ENCODE data around the gene PRSS57. TPM values are rescaled to one million over a fixed set of nuclear protein-coding genes. Genes with fewer than 3 reads are reported as not detected.

The PRSS57 gene
- total RNA-seq, 4 donors from 2014 or later = not detected

DNA sequence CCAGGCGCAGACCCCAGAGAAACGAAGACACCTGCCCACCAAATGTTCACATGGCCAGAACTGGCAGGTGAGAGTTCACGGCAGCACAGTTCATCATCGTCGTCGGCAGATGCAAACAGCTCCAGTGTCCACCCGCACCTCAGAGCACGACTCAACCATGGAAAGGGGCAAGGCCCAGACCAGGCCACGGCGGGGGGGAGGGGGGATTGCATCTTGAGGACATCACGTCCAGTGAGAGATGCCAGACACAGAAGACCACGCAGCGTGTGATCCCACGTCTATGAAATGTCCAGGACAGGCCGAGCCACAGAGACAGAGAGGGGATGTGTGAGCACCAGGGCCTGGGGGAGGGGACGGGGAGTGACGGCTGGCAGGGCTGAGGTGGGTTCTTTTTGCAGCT, 39.6 kb downstream of the PRSS57 start:
- TF ChIP-seq, protein P1, sequence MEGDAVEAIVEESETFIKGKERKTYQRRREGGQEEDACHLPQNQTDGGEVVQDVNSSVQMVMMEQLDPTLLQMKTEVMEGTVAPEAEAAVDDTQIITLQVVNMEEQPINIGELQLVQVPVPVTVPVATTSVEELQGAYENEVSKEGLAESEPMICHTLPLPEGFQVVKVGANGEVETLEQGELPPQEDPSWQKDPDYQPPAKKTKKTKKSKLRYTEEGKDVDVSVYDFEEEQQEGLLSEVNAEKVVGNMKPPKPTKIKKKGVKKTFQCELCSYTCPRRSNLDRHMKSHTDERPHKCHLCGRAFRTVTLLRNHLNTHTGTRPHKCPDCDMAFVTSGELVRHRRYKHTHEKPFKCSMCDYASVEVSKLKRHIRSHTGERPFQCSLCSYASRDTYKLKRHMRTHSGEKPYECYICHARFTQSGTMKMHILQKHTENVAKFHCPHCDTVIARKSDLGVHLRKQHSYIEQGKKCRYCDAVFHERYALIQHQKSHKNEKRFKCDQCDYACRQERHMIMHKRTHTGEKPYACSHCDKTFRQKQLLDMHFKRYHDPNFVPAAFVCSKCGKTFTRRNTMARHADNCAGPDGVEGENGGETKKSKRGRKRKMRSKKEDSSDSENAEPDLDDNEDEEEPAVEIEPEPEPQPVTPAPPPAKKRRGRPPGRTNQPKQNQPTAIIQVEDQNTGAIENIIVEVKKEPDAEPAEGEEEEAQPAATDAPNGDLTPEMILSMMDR (IDR thresholded peaks at IDR 0.05) = no peak
- TF ChIP-seq EP300 (IDR thresholded peaks at IDR 0.05) (no peak), POLR2A (IDR thresholded peaks at IDR 0.05) (no peak)
- 83 to 86% methylated on average over 17 of the region's 17 CpGs for WGBS, 2 donors
- H3K9me3 ChIP-seq = no peaks in the 10 kb centered on the region
- H3K36me3 ChIP-seq = peaks cover 0 to 65% (median 7%) of the 10 kb centered on the region in 3 donors
- no peak overlapping the region for H3K4me3 ChIP-seq
- H3K4me1 ChIP-seq = peaks cover 0 to 51% (median 36%) of the 10 kb centered on the region in 4 donors
- no peaks in the 10 kb centered on the region for H3K27me3 ChIP-seq
- no peak overlapping the region for H3K27ac ChIP-seq
- DNase-seq (ENCODE audit: low spot score in 2 of 2) = no peak

DNA sequence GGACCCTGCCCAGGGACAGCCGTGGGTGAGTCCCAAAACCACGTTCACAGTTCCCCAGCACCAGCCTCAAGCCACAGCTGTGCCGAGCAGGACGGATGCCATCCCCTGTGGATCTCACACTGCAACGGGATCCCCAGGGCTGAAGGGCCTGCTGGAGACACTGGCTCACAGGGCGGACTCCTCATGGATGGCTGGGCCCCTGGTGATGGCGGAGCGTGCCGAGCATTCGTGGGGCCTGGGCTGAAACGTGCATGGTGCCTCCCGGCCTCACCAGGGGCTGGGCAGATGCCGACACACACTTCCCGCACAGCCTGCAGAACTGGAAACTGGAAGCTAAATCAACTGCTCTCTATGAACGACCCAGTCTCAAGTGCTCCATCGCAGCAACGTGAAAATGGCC, 41.8 kb downstream of the PRSS57 start:
- Histone ChIP-seq H3K27me3 (no peaks in the 10 kb centered on the region), H3K36me3 (peaks cover 0 to 81% (median 16%) of the 10 kb centered on the region in 3 donors), H3K4me1 (peaks cover 0 to 29% (median 14%) of the 10 kb centered on the region in 4 donors), H3K9me3 (no peaks in the 10 kb centered on the region), H3K4me3 (no peak overlapping the region), H3K27ac (no peak overlapping the region)
- WGBS, 2 donors = 89 to 92% methylated on average over 17 of the region's 17 CpGs
- no peak for DNase-seq (ENCODE audit: low spot score in 2 of 2)
- TF ChIP-seq EP300 (IDR thresholded peaks at IDR 0.05) (no peak), POLR2A (IDR thresholded peaks at IDR 0.05) (no peak)
- TF ChIP-seq, protein P1 (IDR thresholded peaks at IDR 0.05) = no peak

DNA sequence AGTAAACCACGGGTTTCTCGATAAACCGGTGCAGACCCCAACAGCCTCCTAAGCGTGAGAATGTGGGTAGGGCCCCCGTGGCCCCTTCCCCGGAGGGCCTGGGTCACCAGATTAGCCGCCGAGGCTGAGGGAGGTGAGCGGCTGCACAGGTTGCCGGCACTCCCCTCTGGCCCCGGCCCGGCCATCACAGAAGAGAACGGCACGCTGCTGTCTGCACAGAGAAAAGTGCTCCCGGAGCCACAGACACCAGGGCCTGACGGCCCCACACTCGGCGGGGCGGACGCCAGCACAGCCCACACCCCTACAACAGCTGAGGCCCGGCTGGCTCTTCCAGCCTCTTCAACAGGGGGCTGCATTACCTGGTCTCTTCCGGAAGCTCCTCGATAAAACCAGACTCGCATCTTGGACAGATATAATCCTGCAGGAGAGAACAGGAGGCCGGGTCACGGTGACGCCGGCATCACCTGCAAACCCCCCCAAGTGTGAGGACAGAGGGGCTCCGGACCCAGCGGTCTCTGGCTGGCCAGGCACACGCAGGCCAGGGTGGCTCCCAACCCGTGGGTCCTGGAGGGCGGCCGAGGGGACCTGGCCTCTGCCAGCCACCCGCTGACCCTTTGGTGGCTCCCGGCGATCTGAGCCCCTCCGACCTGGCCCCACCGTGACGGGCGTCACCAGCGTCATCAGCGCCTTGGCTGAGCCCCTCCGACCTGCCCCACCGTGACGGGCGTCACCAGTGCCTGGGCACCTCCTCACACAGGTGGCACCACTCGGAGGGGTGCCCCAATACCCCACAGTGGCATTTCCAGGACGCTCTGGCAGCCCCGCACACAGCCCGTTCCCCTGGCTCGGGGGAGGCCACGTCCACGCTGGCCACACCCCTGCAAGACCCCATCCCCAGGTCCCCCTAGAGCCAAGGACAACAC, 42.5 kb downstream of the PRSS57 start:
- Histone ChIP-seq H3K4me1 (peaks cover 0 to 22% (median 7%) of the 10 kb centered on the region in 4 donors), H3K4me3 (no peak overlapping the region), H3K27ac (no peak overlapping the region), H3K9me3 (no peaks in the 10 kb centered on the region), H3K36me3 (peaks cover 0 to 81% (median 22%) of the 10 kb centered on the region in 3 donors), H3K27me3 (no peaks in the 10 kb centered on the region)
- TF ChIP-seq, protein P1 (IDR thresholded peaks at IDR 0.05) = no peak
- no peak for TF ChIP-seq POLR2A (IDR thresholded peaks at IDR 0.05)
- TF ChIP-seq EP300 (IDR thresholded peaks at IDR 0.05) = no peak
- no peak for DNase-seq (ENCODE audit: low spot score in 2 of 2)
- WGBS, 2 donors = 91 to 92% methylated on average over 34 to 41 of the region's 54 CpGs

DNA sequence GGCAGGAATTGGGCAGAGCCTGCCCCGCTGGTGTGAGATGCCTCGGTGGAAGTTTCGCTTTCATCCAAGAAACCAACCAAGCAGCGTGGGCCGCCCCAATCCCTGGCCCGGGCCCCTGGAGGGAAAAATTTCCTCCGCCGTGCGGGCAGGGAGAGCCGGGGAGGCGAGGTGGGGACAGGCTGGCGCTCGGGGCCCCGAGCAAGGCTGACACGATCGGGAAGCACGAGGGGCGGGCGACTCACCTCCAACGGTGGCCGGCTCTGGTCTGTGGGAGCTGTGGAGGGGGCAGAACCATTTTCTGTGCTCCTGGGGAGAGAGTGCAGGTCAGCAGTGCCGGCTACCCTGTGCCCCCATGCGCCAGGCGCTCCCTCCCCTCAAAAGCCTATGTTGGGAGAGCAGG, 43.3 kb downstream of the PRSS57 start:
- H3K27ac ChIP-seq = no peak overlapping the region
- no peaks in the 10 kb centered on the region for H3K9me3 ChIP-seq
- H3K4me3 ChIP-seq = no peak overlapping the region
- TF ChIP-seq EP300 (IDR thresholded peaks at IDR 0.05) (no peak), POLR2A (IDR thresholded peaks at IDR 0.05) (no peak)
- TF ChIP-seq, protein P1 (IDR thresholded peaks at IDR 0.05) = no peak
- 85 to 88% methylated on average over 23 to 24 of the region's 24 CpGs for WGBS, 2 donors
- peaks cover 0 to 14% (median under 1%) of the 10 kb centered on the region in 4 donors for H3K4me1 ChIP-seq
- no peaks in the 10 kb centered on the region for H3K27me3 ChIP-seq
- H3K36me3 ChIP-seq = peaks cover 0 to 81% (median 30%) of the 10 kb centered on the region in 3 donors
- no peak for DNase-seq (ENCODE audit: low spot score in 2 of 2)

Measured in tibial nerve (tissue), 4 donors.